ENCODE results near the gene BMP10.

The BMP10 gene

GRCh38 chr2:68828887-68829708, 42.1 kb downstream of the BMP10 start:
- no peak overlapping the region for H2AFZ ChIP-seq (ENCODE audit: low read length)
- no peaks in the 10 kb centered on the region for H4K20me1 ChIP-seq (ENCODE audit: insufficient read depth, low read length)
- no peak overlapping the region; the same call in 1 of the 2 replicates for H3K9ac ChIP-seq (ENCODE audit: low read length)
- H3K27ac ChIP-seq (ENCODE audit: low read depth, low read length, poor library complexity, severe bottlenecking) = peak overlapping the region; percentile 75
- peak overlapping the region; percentile 48 for H3K4me2 ChIP-seq (ENCODE audit: low read length)
- H3K4me1 ChIP-seq (ENCODE audit: insufficient read depth, low read length, severe bottlenecking) = peaks cover 57% of the 10 kb centered on the region
- no peaks in the 10 kb centered on the region for H3K79me2 ChIP-seq (ENCODE audit: insufficient read depth, low read length)
- H3K9me3 ChIP-seq (ENCODE audit: low read length) = no peaks in the 10 kb centered on the region
- no peak overlapping the region for H3K4me3 ChIP-seq (ENCODE audit: low read depth, low read length, poor library complexity, severe bottlenecking)
- H3K9me2 ChIP-seq (ENCODE audit: low read depth, low read length) = no peaks in the 10 kb centered on the region
- TF ChIP-seq EZH2 (IDR thresholded peaks at IDR 0.05; ENCODE audit: borderline replicate concordance, low read length) = no peak
- TF ChIP-seq, protein P1, sequence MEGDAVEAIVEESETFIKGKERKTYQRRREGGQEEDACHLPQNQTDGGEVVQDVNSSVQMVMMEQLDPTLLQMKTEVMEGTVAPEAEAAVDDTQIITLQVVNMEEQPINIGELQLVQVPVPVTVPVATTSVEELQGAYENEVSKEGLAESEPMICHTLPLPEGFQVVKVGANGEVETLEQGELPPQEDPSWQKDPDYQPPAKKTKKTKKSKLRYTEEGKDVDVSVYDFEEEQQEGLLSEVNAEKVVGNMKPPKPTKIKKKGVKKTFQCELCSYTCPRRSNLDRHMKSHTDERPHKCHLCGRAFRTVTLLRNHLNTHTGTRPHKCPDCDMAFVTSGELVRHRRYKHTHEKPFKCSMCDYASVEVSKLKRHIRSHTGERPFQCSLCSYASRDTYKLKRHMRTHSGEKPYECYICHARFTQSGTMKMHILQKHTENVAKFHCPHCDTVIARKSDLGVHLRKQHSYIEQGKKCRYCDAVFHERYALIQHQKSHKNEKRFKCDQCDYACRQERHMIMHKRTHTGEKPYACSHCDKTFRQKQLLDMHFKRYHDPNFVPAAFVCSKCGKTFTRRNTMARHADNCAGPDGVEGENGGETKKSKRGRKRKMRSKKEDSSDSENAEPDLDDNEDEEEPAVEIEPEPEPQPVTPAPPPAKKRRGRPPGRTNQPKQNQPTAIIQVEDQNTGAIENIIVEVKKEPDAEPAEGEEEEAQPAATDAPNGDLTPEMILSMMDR (IDR thresholded peaks at IDR 0.05; ENCODE audit: low read length) = no peak
- H3F3A ChIP-seq (ENCODE audit: insufficient read depth, low read length) = 0 out of 2 replicates have a peak, but pooled peaks cover 3% of the 10 kb centered on the region
- H3K36me3 ChIP-seq (ENCODE audit: insufficient read depth, low read length) = peaks cover 28% of the 10 kb centered on the region
- H3K27me3 ChIP-seq (ENCODE audit: insufficient read depth, low read length) = no peaks in the 10 kb centered on the region

- no peaks in the 10 kb centered on the region for H3K79me2 ChIP-seq (ENCODE audit: insufficient read depth, low read length)
- no peak overlapping the region for H3K4me2 ChIP-seq (ENCODE audit: low read length)
- H3F3A ChIP-seq (ENCODE audit: insufficient read depth, low read length) = 0 out of 2 replicates have a peak, but pooled peaks cover 3% of the 10 kb centered on the region
- H3K9ac ChIP-seq (ENCODE audit: low read length) = no peak overlapping the region
- H4K20me1 ChIP-seq (ENCODE audit: insufficient read depth, low read length) = no peaks in the 10 kb centered on the region
- peaks cover 43% of the 10 kb centered on the region for H3K4me1 ChIP-seq (ENCODE audit: insufficient read depth, low read length, severe bottlenecking)
- no peak overlapping the region for H2AFZ ChIP-seq (ENCODE audit: low read length)
- no peaks in the 10 kb centered on the region for H3K9me2 ChIP-seq (ENCODE audit: low read depth, low read length)
- no peaks in the 10 kb centered on the region for H3K27me3 ChIP-seq (ENCODE audit: insufficient read depth, low read length)
- TF ChIP-seq, protein P1 (IDR thresholded peaks at IDR 0.05; ENCODE audit: low read length) = no peak
- no peak for TF ChIP-seq EZH2 (IDR thresholded peaks at IDR 0.05; ENCODE audit: borderline replicate concordance, low read length)
- no peaks in the 10 kb centered on the region for H3K9me3 ChIP-seq (ENCODE audit: low read length)
- peaks cover 42% of the 10 kb centered on the region for H3K36me3 ChIP-seq (ENCODE audit: insufficient read depth, low read length)
- peak overlapping the region; percentile 75 for H3K27ac ChIP-seq (ENCODE audit: low read depth, low read length, poor library complexity, severe bottlenecking)
- H3K4me3 ChIP-seq (ENCODE audit: low read depth, low read length, poor library complexity, severe bottlenecking) = no peak overlapping the region
Measured at GRCh38 chr2:68827666-68828065, 43.5 kb downstream of the BMP10 start.

- Histone ChIP-seq H3K4me3 (ENCODE audit: low read depth, low read length, poor library complexity, severe bottlenecking) (no peak overlapping the region), H3K27ac (ENCODE audit: low read depth, low read length, poor library complexity, severe bottlenecking) (no peak overlapping the region)
- no peak for TF ChIP-seq EZH2 (IDR thresholded peaks at IDR 0.05; ENCODE audit: borderline replicate concordance, low read length)
- TF ChIP-seq, protein P1 (IDR thresholded peaks at IDR 0.05; ENCODE audit: low read length) = no peak
Measured at GRCh38 chr2:68825866-68826265, 45.3 kb downstream of the BMP10 start.

More at GRCh38 chr2:68825866-68826265, 45.3 kb downstream of the BMP10 start:
- no peaks in the 10 kb centered on the region for H3K27me3 ChIP-seq (ENCODE audit: insufficient read depth, low read length)
- no peaks in the 10 kb centered on the region for H3K9me3 ChIP-seq (ENCODE audit: low read length)
- H3K9me2 ChIP-seq (ENCODE audit: low read depth, low read length) = no peaks in the 10 kb centered on the region
- H3F3A ChIP-seq (ENCODE audit: insufficient read depth, low read length) = 0 out of 2 replicates have a peak, but pooled peaks cover 3% of the 10 kb centered on the region
- no peaks in the 10 kb centered on the region for H3K79me2 ChIP-seq (ENCODE audit: insufficient read depth, low read length)
- H3K9ac ChIP-seq (ENCODE audit: low read length) = no peak overlapping the region
- no peak overlapping the region for H3K4me2 ChIP-seq (ENCODE audit: low read length)
- H3K36me3 ChIP-seq (ENCODE audit: insufficient read depth, low read length) = peaks cover 60% of the 10 kb centered on the region
- H2AFZ ChIP-seq (ENCODE audit: low read length) = no peak overlapping the region
- H4K20me1 ChIP-seq (ENCODE audit: insufficient read depth, low read length) = no peaks in the 10 kb centered on the region
- peaks cover 26% of the 10 kb centered on the region for H3K4me1 ChIP-seq (ENCODE audit: insufficient read depth, low read length, severe bottlenecking)
